ENCODE measurements around the gene GSC2. TPM values are rescaled to one million over a fixed set of nuclear protein-coding genes. Genes with fewer than 3 reads are reported as not detected.
A peak's percentile ranks its signal among the peaks of the same experiment; 100 is the strongest.

GSC2 gene
- total and polyA plus RNA-seq, 9 of the 15 experiments (the other 6 are each of a cell fraction or from before 2014, with no cell fraction given) = not detected

- no peak for TF ChIP-seq ELK3 (CRISPR knock-in tag; IDR thresholded peaks at IDR 0.05)
- TF ChIP-seq POLR2AphosphoS5 (IDR thresholded peaks at IDR 0.05; ENCODE audit: control insufficient read depth, insufficient read depth, low read depth, low read length) = no peak
- TF ChIP-seq ZNF398 (CRISPR knock-in tag; IDR thresholded peaks at IDR 0.05) = no peak
- TF ChIP-seq CHD2 (IDR thresholded peaks at IDR 0.05; ENCODE audit: low read depth, low read length) = 0 out of 2 replicates have a peak, but pooled peaks have one; percentile 14
- no peak for TF ChIP-seq CREB3L1 (IDR thresholded peaks at IDR 0.05; ENCODE audit: borderline replicate concordance, low read depth)
- no peak for TF ChIP-seq ARHGAP35 (IDR thresholded peaks at IDR 0.05; ENCODE audit: partially characterized antibody)
- no peak for TF ChIP-seq ATF7 (IDR thresholded peaks at IDR 0.05)
- no peak for TF ChIP-seq SRSF1 (IDR thresholded peaks at IDR 0.05; ENCODE audit: low read depth, low read length)
- TF ChIP-seq RBM22 (IDR thresholded peaks at IDR 0.05; ENCODE audit: low read depth, low read length, poor library complexity, severe bottlenecking) = no peak
- peak; percentile 53; the same call in 1 of the 2 replicates for TF ChIP-seq ZFP91 (CRISPR knock-in tag; IDR thresholded peaks at IDR 0.05)
- TF ChIP-seq HDGF (IDR thresholded peaks at IDR 0.05) = no peak
- 0 out of 2 replicates have a peak, but pooled peaks have one; percentile 58 for TF ChIP-seq E2F5 (CRISPR knock-in tag; IDR thresholded peaks at IDR 0.05)
- TF ChIP-seq WHSC1 (IDR thresholded peaks at IDR 0.05; ENCODE audit: low read length) = no peak
- no peak for TF ChIP-seq BCOR (IDR thresholded peaks at IDR 0.05)
- no peak for TF ChIP-seq TOE1 (IDR thresholded peaks at IDR 0.05; ENCODE audit: borderline replicate concordance)
- TF ChIP-seq TOE1 (CRISPR knock-in tag; IDR thresholded peaks at IDR 0.05; ENCODE audit: borderline replicate concordance, low read depth) = 0 out of 2 replicates have a peak, but pooled peaks have one; percentile 73
- no peak for TF ChIP-seq NFIX (CRISPR knock-in tag; IDR thresholded peaks at IDR 0.05; ENCODE audit: low read depth)
These were observed 1.6 kb downstream of the GSC2 start (continued) for GRCh38 chr22:19148417-19149046.

Measured in K562 (cell line).